GM12878 (cell line): Measurements from ENCODE around the gene SLC30A4.
A peak's percentile ranks its signal among the peaks of the same experiment; 100 is the strongest.

ENCODE experiments used
- BRCA1 ChIP-seq: IDR thresholded peaks from 2 replicates; pipeline ENCODE4 v1.6.1; 2011; ENCODE audit warnings: low read depth, low read length, improper control_type of control experiment
- POLR2A ChIP-seq: IDR thresholded peaks from 2 replicates; pipeline ENCODE4 v1.6.1; 2011; ENCODE audit warnings: low read depth, mild to moderate bottlenecking, low read length
- RAD51 ChIP-seq: fragments of 450-650 bp; IDR thresholded peaks from 2 replicates; pipeline ENCODE4 v1.6.1; 2016; ENCODE audit warnings: moderate library complexity, mild to moderate bottlenecking, inconsistent platforms
- SREBF2 ChIP-seq: IDR thresholded peaks from 2 replicates; pipeline ENCODE4 v1.6.1; 2012; ENCODE audit warnings: mild to moderate bottlenecking, low read length
- TBL1XR1 ChIP-seq: IDR thresholded peaks from 2 replicates; pipeline ENCODE4 v1.6.1; 2012; ENCODE audit warnings: low read depth, low read length, improper control_type of control experiment
- TCF7 ChIP-seq: IDR thresholded peaks from 2 replicates; pipeline ENCODE4 v1.6.1; 2014; ENCODE audit warnings: antibody characterized with exemption, borderline replicate concordance
- TF ChIP-seq, protein P1 (sequence below): IDR thresholded peaks from 2 replicates; pipeline ENCODE4 v1.6.1; 2012; ENCODE audit warnings: improper control_type of control experiment, low read depth, low read length; ENCODE audit not compliant: insufficient replicate concordance
- TF ChIP-seq, protein P2 (sequence below), 3 experiments: IDR thresholded peaks in 2 of 3; conservative IDR thresholded peaks in 1 of 3; 2 replicates each; pipeline ENCODE4 v1.5.1; 2011; ENCODE audit warnings: low read depth in 3 of 3, low read length in 3 of 3, mild to moderate bottlenecking in 3 of 3, control low read depth in 2 of 3, moderate library complexity in 2 of 3, inconsistent platforms in 1 of 3, mixed read lengths in 1 of 3; ENCODE audit not compliant: control insufficient read depth in 2 of 3, insufficient read depth in 1 of 3; ENCODE audit errors: extremely low read depth in 1 of 3
- TF ChIP-seq, protein P3 (sequence below): fragments of 450-650 bp; formaldehyde crosslinking; IDR thresholded peaks from 2 replicates; pipeline ENCODE4 v1.5.0; 2022; ENCODE audit warnings: mild to moderate bottlenecking, missing genetic modification characterization
- TF ChIP-seq, protein P4 (sequence below): IDR thresholded peaks from 2 replicates; pipeline ENCODE4 v1.6.1; 2012; ENCODE audit warnings: low read depth, low read length, improper control_type of control experiment

DNA sequence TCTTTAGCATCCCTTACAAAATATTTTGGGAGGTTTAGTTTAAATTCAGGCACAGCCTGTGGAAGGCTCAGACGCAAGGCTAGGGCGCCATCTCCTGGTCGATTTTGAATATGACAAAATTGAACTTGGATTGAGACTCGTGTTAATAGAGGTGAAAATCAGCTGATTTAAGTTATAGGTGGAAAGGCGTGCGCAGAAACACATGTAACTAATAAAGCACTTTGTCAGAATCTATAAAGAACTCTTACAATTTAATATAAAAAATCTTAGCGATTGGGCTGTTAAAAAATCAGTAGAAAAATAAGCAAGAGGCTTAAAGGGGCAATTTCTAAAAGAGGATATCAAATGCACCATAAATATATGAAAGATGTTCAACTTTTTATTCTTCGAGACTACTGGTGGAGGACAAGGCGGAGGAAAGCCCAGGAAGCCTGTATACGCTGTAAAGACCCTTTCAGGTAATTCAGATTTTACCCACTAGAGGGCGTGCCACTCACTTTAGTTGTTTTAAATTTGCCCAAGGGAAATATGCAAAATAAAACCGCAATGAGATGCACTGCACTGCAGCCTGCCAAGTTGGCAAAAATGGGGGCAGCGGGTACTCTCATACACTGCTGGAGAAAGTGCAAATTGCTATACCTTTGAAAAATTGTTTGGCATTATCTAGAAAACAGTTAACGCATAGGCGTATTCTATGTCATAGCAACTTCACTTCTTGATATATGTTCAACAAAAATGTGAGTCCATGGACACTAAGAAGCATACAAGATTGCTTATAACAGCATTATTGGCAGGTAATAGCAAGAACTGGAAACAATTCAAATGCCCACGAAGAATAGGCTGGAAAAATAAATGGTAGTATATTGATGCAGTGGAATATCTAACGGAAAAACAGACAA lies 64.7 kb downstream of the SLC30A4 start:
- TF ChIP-seq, protein P1, sequence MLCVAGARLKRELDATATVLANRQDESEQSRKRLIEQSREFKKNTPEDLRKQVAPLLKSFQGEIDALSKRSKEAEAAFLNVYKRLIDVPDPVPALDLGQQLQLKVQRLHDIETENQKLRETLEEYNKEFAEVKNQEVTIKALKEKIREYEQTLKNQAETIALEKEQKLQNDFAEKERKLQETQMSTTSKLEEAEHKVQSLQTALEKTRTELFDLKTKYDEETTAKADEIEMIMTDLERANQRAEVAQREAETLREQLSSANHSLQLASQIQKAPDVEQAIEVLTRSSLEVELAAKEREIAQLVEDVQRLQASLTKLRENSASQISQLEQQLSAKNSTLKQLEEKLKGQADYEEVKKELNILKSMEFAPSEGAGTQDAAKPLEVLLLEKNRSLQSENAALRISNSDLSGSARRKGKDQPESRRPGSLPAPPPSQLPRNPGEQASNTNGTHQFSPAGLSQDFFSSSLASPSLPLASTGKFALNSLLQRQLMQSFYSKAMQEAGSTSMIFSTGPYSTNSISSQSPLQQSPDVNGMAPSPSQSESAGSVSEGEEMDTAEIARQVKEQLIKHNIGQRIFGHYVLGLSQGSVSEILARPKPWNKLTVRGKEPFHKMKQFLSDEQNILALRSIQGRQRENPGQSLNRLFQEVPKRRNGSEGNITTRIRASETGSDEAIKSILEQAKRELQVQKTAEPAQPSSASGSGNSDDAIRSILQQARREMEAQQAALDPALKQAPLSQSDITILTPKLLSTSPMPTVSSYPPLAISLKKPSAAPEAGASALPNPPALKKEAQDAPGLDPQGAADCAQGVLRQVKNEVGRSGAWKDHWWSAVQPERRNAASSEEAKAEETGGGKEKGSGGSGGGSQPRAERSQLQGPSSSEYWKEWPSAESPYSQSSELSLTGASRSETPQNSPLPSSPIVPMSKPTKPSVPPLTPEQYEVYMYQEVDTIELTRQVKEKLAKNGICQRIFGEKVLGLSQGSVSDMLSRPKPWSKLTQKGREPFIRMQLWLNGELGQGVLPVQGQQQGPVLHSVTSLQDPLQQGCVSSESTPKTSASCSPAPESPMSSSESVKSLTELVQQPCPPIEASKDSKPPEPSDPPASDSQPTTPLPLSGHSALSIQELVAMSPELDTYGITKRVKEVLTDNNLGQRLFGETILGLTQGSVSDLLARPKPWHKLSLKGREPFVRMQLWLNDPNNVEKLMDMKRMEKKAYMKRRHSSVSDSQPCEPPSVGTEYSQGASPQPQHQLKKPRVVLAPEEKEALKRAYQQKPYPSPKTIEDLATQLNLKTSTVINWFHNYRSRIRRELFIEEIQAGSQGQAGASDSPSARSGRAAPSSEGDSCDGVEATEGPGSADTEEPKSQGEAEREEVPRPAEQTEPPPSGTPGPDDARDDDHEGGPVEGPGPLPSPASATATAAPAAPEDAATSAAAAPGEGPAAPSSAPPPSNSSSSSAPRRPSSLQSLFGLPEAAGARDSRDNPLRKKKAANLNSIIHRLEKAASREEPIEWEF, result no peak
- no peak for TF ChIP-seq POLR2A
- peak; percentile 52; the same call in 1 of the 2 replicates for TF ChIP-seq RAD51
- no peak for TF ChIP-seq SREBF2
- TF ChIP-seq, protein P2, sequence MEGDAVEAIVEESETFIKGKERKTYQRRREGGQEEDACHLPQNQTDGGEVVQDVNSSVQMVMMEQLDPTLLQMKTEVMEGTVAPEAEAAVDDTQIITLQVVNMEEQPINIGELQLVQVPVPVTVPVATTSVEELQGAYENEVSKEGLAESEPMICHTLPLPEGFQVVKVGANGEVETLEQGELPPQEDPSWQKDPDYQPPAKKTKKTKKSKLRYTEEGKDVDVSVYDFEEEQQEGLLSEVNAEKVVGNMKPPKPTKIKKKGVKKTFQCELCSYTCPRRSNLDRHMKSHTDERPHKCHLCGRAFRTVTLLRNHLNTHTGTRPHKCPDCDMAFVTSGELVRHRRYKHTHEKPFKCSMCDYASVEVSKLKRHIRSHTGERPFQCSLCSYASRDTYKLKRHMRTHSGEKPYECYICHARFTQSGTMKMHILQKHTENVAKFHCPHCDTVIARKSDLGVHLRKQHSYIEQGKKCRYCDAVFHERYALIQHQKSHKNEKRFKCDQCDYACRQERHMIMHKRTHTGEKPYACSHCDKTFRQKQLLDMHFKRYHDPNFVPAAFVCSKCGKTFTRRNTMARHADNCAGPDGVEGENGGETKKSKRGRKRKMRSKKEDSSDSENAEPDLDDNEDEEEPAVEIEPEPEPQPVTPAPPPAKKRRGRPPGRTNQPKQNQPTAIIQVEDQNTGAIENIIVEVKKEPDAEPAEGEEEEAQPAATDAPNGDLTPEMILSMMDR (IDR thresholded peaks at IDR 0.05 in 2 of 3, conservative IDR thresholded peaks at IDR 0.05 in 1 of 3; ENCODE audit: control insufficient read depth in 2 of 3, extremely low read depth in 1 of 3, insufficient read depth in 1 of 3, low read depth in 3 of 3, low read length in 3 of 3), result peak; percentile 57 to 87 (median 62); a peak in 5 of 6 replicates
- TF ChIP-seq BRCA1, result no peak
- TF ChIP-seq TBL1XR1, result no peak
- TF ChIP-seq, protein P3, sequence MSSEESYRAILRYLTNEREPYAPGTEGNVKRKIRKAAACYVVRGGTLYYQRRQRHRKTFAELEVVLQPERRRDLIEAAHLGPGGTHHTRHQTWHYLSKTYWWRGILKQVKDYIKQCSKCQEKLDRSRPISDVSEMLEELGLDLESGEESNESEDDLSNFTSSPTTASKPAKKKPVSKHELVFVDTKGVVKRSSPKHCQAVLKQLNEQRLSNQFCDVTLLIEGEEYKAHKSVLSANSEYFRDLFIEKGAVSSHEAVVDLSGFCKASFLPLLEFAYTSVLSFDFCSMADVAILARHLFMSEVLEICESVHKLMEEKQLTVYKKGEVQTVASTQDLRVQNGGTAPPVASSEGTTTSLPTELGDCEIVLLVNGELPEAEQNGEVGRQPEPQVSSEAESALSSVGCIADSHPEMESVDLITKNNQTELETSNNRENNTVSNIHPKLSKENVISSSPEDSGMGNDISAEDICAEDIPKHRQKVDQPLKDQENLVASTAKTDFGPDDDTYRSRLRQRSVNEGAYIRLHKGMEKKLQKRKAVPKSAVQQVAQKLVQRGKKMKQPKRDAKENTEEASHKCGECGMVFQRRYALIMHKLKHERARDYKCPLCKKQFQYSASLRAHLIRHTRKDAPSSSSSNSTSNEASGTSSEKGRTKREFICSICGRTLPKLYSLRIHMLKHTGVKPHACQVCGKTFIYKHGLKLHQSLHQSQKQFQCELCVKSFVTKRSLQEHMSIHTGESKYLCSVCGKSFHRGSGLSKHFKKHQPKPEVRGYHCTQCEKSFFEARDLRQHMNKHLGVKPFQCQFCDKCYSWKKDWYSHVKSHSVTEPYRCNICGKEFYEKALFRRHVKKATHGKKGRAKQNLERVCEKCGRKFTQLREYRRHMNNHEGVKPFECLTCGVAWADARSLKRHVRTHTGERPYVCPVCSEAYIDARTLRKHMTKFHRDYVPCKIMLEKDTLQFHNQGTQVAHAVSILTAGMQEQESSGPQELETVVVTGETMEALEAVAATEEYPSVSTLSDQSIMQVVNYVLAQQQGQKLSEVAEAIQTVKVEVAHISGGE, result no peak
- TF ChIP-seq TCF7, result no peak
- TF ChIP-seq, protein P4, sequence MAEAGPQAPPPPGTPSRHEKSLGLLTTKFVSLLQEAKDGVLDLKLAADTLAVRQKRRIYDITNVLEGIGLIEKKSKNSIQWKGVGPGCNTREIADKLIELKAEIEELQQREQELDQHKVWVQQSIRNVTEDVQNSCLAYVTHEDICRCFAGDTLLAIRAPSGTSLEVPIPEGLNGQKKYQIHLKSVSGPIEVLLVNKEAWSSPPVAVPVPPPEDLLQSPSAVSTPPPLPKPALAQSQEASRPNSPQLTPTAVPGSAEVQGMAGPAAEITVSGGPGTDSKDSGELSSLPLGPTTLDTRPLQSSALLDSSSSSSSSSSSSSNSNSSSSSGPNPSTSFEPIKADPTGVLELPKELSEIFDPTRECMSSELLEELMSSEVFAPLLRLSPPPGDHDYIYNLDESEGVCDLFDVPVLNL, result no peak
